HUES6 (cell line): ENCODE data around the gene TEX54.

Source experiments
- H3K27ac ChIP-seq: 2 replicates; pipeline ENCODE4 v1.7.0; 2013; ENCODE audit warnings: low read depth, mild to moderate bottlenecking, low read length, inconsistent platforms
- H3K27me3 ChIP-seq: 2 replicates; pipeline ENCODE4 v1.6.1; 2013; ENCODE audit warnings: low read length; ENCODE audit not compliant: control insufficient read depth, insufficient read depth
- H3K36me3 ChIP-seq: 2 replicates; pipeline ENCODE4 v1.6.1; 2013; ENCODE audit warnings: low read length; ENCODE audit not compliant: control insufficient read depth, insufficient read depth
- H3K4me1 ChIP-seq: 2 replicates; pipeline ENCODE4 v1.6.1; 2013; ENCODE audit warnings: low read length; ENCODE audit not compliant: control insufficient read depth, insufficient read depth
- H3K4me3 ChIP-seq: 2 replicates; pipeline ENCODE4 v1.5.1; 2013; ENCODE audit warnings: low read depth, low read length
- H3K9ac ChIP-seq: one replicate; pipeline ENCODE4 v1.6.1; 2013; ENCODE audit warnings: mild to moderate bottlenecking, low read length
- H3K9me3 ChIP-seq: 2 replicates; pipeline ENCODE4 v1.6.1; 2013; ENCODE audit warnings: low read depth, low read length; ENCODE audit not compliant: control insufficient read depth, insufficient read depth

Gene TEX54

GRCh38 chr11:62799486-62799885 lies 33.2 kb downstream of the TEX54 start:
- Histone ChIP-seq H3K4me1 (no peaks in the 10 kb centered on the region), H3K9ac (peak overlapping the region; percentile 10), H3K36me3 (peaks cover 88% of the 10 kb centered on the region), H3K4me3 (no peak overlapping the region), H3K9me3 (no peaks in the 10 kb centered on the region), H3K27me3 (no peaks in the 10 kb centered on the region), H3K27ac (no peak overlapping the region)

- H3K27ac ChIP-seq = no peak overlapping the region
- H3K4me3 ChIP-seq = no peak overlapping the region
- no peaks in the 10 kb centered on the region for H3K9me3 ChIP-seq
- H3K4me1 ChIP-seq = peaks cover 8% of the 10 kb centered on the region
- peaks cover 86% of the 10 kb centered on the region for H3K36me3 ChIP-seq
- H3K9ac ChIP-seq = no peak overlapping the region
- no peaks in the 10 kb centered on the region for H3K27me3 ChIP-seq
Observed at GRCh38 chr11:62796281-62796680, 36.4 kb downstream of the TEX54 start.

- Histone ChIP-seq H3K9me3 (no peaks in the 10 kb centered on the region), H3K36me3 (peaks cover 82% of the 10 kb centered on the region), H3K27me3 (no peaks in the 10 kb centered on the region), H3K4me1 (peaks cover 14% of the 10 kb centered on the region), H3K9ac (no peak overlapping the region), H3K4me3 (no peak overlapping the region), H3K27ac (no peak overlapping the region)
Observed at GRCh38 chr11:62794201-62794775, 38.4 kb downstream of the TEX54 start.

- Histone ChIP-seq H3K27ac (no peak overlapping the region), H3K9me3 (no peaks in the 10 kb centered on the region), H3K27me3 (no peaks in the 10 kb centered on the region), H3K36me3 (peaks cover 65% of the 10 kb centered on the region), H3K9ac (peak overlapping the region; percentile 96), H3K4me1 (peaks cover 14% of the 10 kb centered on the region), H3K4me3 (peak overlapping the region; percentile 100)
Observed at GRCh38 chr11:62792202-62792575, 40.5 kb downstream of the TEX54 start.

GRCh38 chr11:62791501-62792201 lies 41.0 kb downstream of the TEX54 start, which contains the start of gene TMEM223:
Gene TMEM223 (minus strand): TSS chr11:62792006. CDS start chr11:62791994, 12 bp downstream.
- Histone ChIP-seq H3K4me3 (peak within 1 kb of the TSS; percentile 100), H3K4me1 (peaks cover 14% of the 10 kb centered on the region), H3K9ac (peak within 1 kb of the TSS; percentile 96), H3K36me3 (peaks cover 61% of the 10 kb centered on the region), H3K27me3 (no peaks in the 10 kb centered on the region), H3K27ac (peak within 1 kb of the TSS; percentile 96), H3K9me3 (no peaks in the 10 kb centered on the region)

- Histone ChIP-seq H3K27me3 (no peaks in the 10 kb centered on the region), H3K36me3 (peaks cover 47% of the 10 kb centered on the region), H3K4me1 (peaks cover 17% of the 10 kb centered on the region), H3K4me3 (no peak overlapping the region), H3K9ac (no peak overlapping the region), H3K9me3 (no peaks in the 10 kb centered on the region), H3K27ac (no peak overlapping the region)
Observed at GRCh38 chr11:62789576-62789975, 43.1 kb downstream of the TEX54 start.

- H3K36me3 ChIP-seq = peaks cover 43% of the 10 kb centered on the region
- no peak overlapping the region for H3K4me3 ChIP-seq
- peaks cover 17% of the 10 kb centered on the region for H3K4me1 ChIP-seq
- H3K9me3 ChIP-seq = no peaks in the 10 kb centered on the region
- H3K9ac ChIP-seq = no peak overlapping the region
- no peak overlapping the region for H3K27ac ChIP-seq
- no peaks in the 10 kb centered on the region for H3K27me3 ChIP-seq
Observed at GRCh38 chr11:62788991-62789390, 43.6 kb downstream of the TEX54 start.

GRCh38 chr11:62787005-62787759 lies 45.5 kb downstream of the TEX54 start, which contains the start of gene TMEM179B:
Gene TMEM179B (plus strand): TSS chr11:62787402. CDS start chr11:62787432, 30 bp downstream.
- H3K27me3 ChIP-seq = no peaks in the 10 kb centered on the region
- H3K9me3 ChIP-seq = no peaks in the 10 kb centered on the region
- H3K9ac ChIP-seq = peak within 1 kb of the TSS; percentile 97
- H3K4me1 ChIP-seq = peaks cover 12% of the 10 kb centered on the region
- peak within 1 kb of the TSS; percentile 96 for H3K4me3 ChIP-seq
- peaks cover 42% of the 10 kb centered on the region for H3K36me3 ChIP-seq
- H3K27ac ChIP-seq = peak within 1 kb of the TSS; percentile 86

GRCh38 chr11:62786318-62787004 lies 46.2 kb downstream of the TEX54 start:
- Histone ChIP-seq H3K36me3 (peaks cover 46% of the 10 kb centered on the region), H3K9me3 (no peaks in the 10 kb centered on the region), H3K4me3 (peak overlapping the region; percentile 96), H3K27me3 (no peaks in the 10 kb centered on the region), H3K9ac (peak overlapping the region; percentile 97), H3K27ac (peak overlapping the region; percentile 86), H3K4me1 (peaks cover 9% of the 10 kb centered on the region)

- Histone ChIP-seq H3K9me3 (no peaks in the 10 kb centered on the region), H3K9ac (no peak overlapping the region), H3K36me3 (peaks cover 42% of the 10 kb centered on the region), H3K4me3 (no peak overlapping the region), H3K27me3 (no peaks in the 10 kb centered on the region), H3K4me1 (peaks cover 3% of the 10 kb centered on the region), H3K27ac (no peak overlapping the region)
Observed at GRCh38 chr11:62782753-62783152, 49.9 kb downstream of the TEX54 start.
